GM21390 (cell line): Measurements from ENCODE around the gene LILRA1.
"Not testable (repeated sequence)": the region's sequence is repeated elsewhere in the genome, so short reads cannot be mapped to it uniquely, and the experiment has no call there.

Source experiments
- ATAC-seq: cut with Tn5 transposase; IDR thresholded peaks from one replicate; pipeline ENCODE4 v1.9.1; 2021; ENCODE audit not compliant: unreplicated experiment

The LILRA1 gene

GRCh38 chr19:54576411-54576976 is 16.9 kb upstream of the LILRA1 start:
- no peak for ATAC-seq

GRCh38 chr19:54577334-54577733 is 16.1 kb upstream of the LILRA1 start:
- no peak for ATAC-seq

GRCh38 chr19:54578268-54578667 is 15.2 kb upstream of the LILRA1 start:
- not testable (repeated sequence) for ATAC-seq

- ATAC-seq = no peak
Measured at GRCh38 chr19:54586397-54586796, 7.0 kb upstream of the LILRA1 start.

- no peak for ATAC-seq
Measured at GRCh38 chr19:54587026-54587425, 6.4 kb upstream of the LILRA1 start.

GRCh38 chr19:54593931-54594626 is 647 bp downstream of the LILRA1 start:
- not testable (repeated sequence) for ATAC-seq

GRCh38 chr19:54594737-54595136 is 1.3 kb downstream of the LILRA1 start:
- no peak for ATAC-seq

GRCh38 chr19:54595680-54596436 is 2.4 kb downstream of the LILRA1 start:
- not testable (repeated sequence) for ATAC-seq

- no peak for ATAC-seq
Measured at GRCh38 chr19:54600212-54600611, 6.8 kb downstream of the LILRA1 start.

- no peak for ATAC-seq
Measured at GRCh38 chr19:54606230-54606629, 12.8 kb downstream of the LILRA1 start.

GRCh38 chr19:54606891-54607784 is 13.7 kb downstream of the LILRA1 start:
- ATAC-seq = peak; percentile 64

GRCh38 chr19:54607785-54608150 is 14.3 kb downstream of the LILRA1 start:
- no peak for ATAC-seq

GRCh38 chr19:54608205-54608604 is 14.8 kb downstream of the LILRA1 start:
- no peak for ATAC-seq

- ATAC-seq = no peak
Measured at GRCh38 chr19:54608792-54609191, 15.4 kb downstream of the LILRA1 start.

GRCh38 chr19:54609356-54609791 is 15.9 kb downstream of the LILRA1 start:
- no peak for ATAC-seq

- no peak for ATAC-seq
Measured at GRCh38 chr19:54612428-54612827, 19.0 kb downstream of the LILRA1 start.

- ATAC-seq = no peak
Measured at GRCh38 chr19:54614726-54615125, 21.3 kb downstream of the LILRA1 start.

GRCh38 chr19:54616057-54616456 is 22.6 kb downstream of the LILRA1 start:
- peak; percentile 16 for ATAC-seq

- peak; percentile 80 for ATAC-seq
Measured at GRCh38 chr19:54616821-54617560, 23.6 kb downstream of the LILRA1 start.

- ATAC-seq = no peak
Measured at GRCh38 chr19:54620464-54620863, 27.0 kb downstream of the LILRA1 start.
